CD1c-positive myeloid dendritic cell (primary cell): ENCODE results near the gene MRPL14.

Source experiments
- DNase-seq: peaks from one replicate; pipeline ENCODE4 v3.0.0-alpha.2; 2016; ENCODE audit errors: extremely low spot score

MRPL14 gene

GRCh38 chr6:44080561-44081521 is 46.4 kb downstream of the MRPL14 start:
- DNase-seq: no peak

- DNase-seq: no peak
Observed at GRCh38 chr6:44079672-44080071, 47.6 kb downstream of the MRPL14 start.

- peak; percentile 84 for DNase-seq
Observed at GRCh38 chr6:44078827-44079671, 48.2 kb downstream of the MRPL14 start.

- DNase-seq: no peak
Observed at GRCh38 chr6:44078219-44078826, 48.9 kb downstream of the MRPL14 start.

GRCh38 chr6:44077214-44077946 is 49.9 kb downstream of the MRPL14 start:
- no peak for DNase-seq

DNA sequence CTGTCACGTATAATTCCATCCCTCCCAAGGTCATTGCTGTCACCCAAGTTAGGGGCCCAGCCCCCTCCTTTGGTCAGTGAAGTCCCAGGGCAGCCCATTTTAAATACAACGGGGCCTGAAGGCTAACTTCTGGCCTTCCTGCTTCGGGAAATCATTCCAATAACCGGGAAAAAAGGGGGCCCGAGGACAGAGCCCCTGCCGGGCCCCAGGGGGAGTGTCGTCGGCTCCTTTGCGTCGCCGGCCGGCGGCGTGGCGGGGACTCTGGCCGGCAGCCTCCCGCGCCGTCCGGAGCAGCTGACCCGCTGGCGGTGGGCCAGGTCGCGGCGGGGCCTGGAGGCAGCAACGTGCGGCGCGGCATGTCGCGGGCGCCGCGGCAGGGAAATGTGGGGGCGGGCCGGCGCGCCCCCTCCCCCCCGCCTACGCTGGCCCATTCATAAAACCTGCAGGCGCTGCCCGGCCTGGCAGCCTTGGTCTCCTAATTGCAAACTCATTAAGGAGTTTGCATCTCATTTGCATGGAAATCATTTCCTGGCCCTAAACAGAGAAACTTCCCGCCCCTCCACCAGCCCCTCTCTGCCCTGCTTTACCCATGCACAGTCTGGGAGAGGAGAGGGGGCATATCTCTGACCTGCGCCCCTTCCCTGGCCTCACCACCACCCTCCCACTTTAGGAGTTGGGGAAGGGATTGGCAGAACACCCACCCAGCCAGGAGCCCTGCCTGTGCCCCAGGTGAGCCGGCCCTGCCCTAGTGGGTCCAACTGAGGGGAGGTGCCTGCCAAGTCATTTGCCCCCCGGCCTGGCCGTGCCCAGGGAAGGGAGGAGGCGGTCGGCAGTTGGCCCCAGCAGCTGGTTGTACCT is 50.7 kb downstream of the MRPL14 start:
- DNase-seq: peak; percentile 56

- no peak for DNase-seq
Observed at GRCh38 chr6:44075647-44076355, 51.5 kb downstream of the MRPL14 start.

DNA sequence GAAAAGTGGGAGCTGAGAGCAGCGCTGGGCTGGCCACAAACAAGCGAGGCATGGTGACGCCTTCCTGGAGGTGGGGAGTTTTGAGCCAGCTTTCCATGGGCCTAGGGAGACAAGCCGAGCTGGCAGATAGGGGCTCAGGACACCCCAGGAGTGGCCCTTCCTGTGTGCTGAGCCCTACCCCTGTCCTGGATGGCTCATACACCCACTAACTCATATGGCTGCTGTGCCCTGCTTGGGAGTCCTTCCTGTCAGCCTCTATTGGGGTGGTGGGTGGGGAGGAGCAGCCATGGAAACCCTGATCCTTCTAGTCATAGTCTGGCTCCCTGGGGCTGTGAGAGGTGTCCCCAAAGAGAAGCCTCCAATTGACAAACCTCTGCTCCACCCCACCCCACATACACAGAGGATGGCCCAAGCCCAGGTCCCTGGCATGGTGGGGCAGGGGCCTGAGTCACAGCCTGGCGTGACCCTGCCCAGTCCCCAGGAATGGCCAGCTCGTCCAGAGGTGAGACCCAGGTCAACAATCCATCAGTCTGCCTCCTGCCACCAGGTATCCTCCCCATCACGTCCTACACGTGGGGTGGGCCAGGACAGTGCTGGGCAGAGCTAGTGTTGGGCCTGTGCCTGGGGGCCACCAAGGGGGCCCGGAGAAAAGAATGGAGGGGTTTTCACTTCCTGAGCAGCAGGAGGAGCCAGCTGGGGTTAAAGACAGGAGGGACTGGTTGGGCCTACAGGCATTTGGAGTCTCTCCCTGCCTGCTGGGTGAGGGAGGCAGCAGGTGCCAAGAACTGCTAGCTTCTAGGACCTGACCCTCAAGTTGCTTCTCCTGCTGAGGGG is 52.2 kb downstream of the MRPL14 start:
- no peak for DNase-seq

DNA sequence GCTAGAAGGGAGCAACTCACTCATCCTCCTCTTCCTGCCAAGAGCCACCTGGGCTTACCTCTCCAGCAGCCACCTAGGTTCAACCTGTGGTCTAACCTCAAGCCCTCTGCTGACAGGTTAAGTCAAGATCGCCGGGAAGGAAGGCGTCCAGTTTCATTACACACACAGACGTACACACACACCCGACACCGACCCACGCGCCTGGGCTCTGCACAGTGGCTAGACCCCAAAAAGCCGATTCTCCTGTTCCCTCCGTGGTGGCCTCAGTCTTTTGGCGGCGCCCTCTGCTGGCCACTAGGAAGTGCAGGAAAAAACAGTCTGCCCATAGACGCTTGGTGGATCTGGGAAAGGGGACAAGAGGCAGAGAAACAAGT is 52.8 kb downstream of the MRPL14 start:
- DNase-seq: peak; percentile 81

- no peak for DNase-seq
Observed at GRCh38 chr6:44073612-44074438, 53.4 kb downstream of the MRPL14 start.

DNA sequence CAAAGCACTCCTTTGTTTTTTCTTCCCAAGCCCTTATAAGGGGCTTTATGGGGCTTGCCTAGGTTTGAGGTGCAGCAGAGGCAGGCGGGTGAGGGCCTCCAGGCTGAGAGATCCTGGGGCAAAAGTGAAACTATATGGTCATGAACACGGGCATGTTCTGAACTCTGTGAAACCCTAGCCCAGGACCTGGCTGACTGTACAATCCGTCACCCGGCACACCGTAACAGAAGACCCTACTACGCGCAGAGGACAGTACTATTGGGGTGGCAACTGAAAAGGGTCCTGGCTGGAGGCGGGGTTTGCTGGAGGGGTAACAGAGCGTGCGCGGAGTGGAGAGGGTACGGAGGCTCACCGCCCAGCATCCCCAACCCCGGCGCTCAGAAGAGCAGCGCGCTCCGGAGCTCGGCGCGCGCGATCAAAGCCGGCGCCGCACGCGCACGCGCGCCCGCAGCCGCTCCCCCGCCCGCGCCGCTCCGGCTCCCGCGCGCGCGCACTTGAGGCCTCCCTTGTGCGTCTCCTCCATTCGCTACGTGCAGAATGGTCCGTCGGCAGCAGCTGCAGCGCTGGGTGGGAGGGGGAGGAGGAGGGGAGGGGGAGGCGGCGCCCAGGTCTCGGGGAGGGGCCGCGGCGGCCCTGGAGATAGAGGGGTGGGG is 54.2 kb downstream of the MRPL14 start:
- peak; percentile 86 for DNase-seq

- no peak for DNase-seq
Observed at GRCh38 chr6:44072452-44072958, 54.7 kb downstream of the MRPL14 start.

DNA sequence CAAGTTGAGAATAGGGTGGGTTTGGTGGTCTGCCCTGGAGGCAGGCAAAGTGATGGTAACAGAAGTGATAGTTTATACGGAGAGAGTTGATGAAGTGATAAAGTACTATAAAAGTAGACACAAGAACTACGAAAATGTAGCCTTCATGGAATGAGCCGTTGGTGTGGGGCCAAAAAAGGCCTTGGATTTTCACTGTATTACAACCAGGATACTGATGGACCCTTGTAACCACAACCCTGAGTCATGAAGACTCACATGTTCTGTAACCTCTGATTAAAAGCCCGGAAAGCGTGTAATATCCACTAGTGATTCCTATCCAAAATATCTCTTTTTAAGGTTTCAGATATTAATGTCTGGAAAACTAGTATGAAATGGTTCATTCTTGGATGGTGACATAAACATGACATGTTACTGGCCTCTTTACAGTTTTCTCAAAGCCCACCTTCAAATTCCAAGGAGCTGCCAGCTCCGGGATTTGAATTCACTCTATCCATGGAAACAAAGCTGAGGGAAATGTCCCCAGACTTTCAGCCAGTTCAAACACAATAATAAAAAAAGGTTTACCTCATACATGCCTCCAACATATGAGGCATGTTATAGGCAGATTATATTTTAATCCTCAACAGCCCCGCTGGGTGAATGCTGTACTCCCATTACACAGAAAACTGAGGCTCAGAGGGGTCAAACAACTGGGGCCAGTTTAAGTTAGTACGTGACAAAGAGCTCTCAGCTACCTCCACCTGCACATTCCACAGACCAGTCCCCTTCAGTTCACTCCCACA is 55.4 kb downstream of the MRPL14 start:
- no peak for DNase-seq

DNA sequence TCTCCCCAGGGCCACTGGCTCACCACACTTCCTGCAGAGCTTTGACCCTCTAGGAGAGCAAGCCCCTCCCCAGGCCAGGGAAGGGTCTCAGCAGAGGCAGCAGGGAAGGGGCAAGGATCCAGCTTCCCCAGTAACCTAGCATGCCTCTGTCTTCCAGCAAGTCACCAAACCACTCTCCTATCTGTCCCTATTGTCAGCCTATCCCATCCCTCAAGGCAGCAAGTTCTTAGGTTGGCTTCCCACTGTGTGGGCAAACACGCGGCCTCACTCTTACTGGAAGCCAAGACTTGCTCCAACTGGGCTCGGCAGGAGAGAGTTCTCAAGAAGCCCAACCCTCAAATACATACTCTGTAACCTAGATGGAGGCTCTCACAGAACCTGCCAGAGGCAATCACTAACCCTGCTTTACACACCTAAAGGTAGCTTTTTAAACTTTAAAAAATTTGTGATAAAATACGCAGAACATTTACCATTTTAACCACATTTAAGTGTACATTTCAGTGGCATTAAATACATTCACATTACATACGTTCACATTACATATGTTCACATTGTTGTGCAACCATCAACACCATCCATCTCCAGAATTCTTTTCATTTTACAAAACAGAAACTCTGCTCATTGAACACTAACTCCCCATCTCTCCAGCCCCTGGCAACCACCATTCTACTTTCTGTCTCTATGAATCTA is 58.5 kb downstream of the MRPL14 start:
- DNase-seq: no peak

DNA sequence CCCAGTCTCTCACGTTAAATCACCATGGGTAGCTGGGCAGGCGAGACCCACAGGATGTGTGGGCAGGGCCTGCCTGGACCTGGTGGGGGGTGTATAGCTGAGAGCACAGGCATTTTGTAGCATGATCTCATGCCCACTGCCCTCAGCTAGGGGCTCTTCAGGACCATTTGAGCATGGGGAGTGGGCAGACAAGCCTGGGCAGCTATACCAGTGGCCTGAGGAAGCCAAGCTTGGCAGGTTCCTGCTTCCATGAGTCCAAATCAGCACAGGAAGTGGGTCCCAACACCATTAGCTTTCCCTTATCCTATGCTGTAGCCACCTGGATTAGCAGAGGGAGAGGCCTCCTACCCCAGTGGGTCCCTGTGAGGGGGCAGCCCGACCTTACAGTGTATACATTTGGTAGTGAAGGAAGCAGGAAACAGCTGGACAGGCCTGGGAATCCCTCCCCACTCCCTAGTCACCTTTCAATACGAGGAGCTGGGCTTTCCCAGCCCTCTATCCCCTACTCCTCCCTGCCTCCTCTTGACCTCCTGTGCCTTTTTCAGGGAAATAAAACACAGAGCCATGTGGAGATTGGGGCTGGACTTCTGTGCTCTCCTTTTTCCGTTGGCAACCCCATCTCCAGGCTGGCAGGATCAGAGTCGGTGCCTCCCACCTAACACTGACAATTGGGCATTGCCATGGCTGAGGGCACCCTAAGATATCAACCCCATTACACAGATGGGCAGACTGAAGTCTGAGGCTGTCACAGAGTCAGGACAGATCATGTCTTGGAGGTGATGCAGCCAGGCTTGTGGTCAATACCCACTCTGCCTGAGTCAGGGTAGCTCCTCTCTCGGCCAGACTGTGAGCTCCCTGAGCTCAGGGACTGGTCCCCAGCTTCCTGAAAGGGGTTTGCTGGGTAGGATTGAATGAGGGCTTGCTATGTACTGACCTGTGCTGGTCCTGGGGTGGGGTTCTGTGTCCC is 59.8 kb downstream of the MRPL14 start:
- DNase-seq: no peak
